IMR-90 (cell line): ENCODE data around the gene EMC8. TPM values are rescaled to one million over a fixed set of nuclear protein-coding genes. Genes with fewer than 3 reads are reported as not detected.

ENCODE experiments used
- ATAC-seq: fragments of 200-7000 bp; cut with Tn5 transposase; 2 replicates; pipeline ENCODE4 v1.9.1; 2020; ENCODE audit warnings: low read depth, mild to moderate bottlenecking, moderate library complexity
- BruUV-seq: library from RNA; stranded (reverse); fragments of 400-500 nt; replicated peaks from 2 replicates; lab custom pipeline; 2021; lab: Mats Ljungman, UMichigan
- CTCF ChIA-PET: fragments of 300-600 bp; formaldehyde crosslinking; extraction: SDS; loops from one replicate; lab custom pipeline; 2021; ENCODE audit warnings: antibody characterized with exemption; lab: Yijun Ruan, JAX
- POLR2A ChIA-PET: fragments of 300-600 bp; sonication (Branson Sonifier 250); formaldehyde crosslinking; loops from one replicate; lab custom pipeline; 2022; ENCODE audit warnings: antibody characterized with exemption; ENCODE audit not compliant: unreplicated experiment; lab: Charles Lee
- DNase-seq: peaks from one replicate; pipeline ENCODE4 v3.0.0; 2013
- H2AFZ ChIP-seq: replicated peaks from 2 replicates; pipeline ENCODE3; 2013; ENCODE audit warnings: low read length, mild to moderate bottlenecking; ENCODE audit not compliant: poor library complexity
- H2AK5ac ChIP-seq: 2 replicates; pipeline ENCODE4 v1.6.1; 2013; ENCODE audit warnings: low read depth, low read length, inconsistent platforms
- H2AK9ac ChIP-seq: replicated peaks from 2 replicates; pipeline ENCODE3; 2013; ENCODE audit warnings: mild to moderate bottlenecking, low read depth, low read length, moderate library complexity; ENCODE audit not compliant: poor library complexity
- H2BK120ac ChIP-seq: 2 replicates; pipeline ENCODE4 v1.6.1; 2013; ENCODE audit warnings: low read depth, low read length, inconsistent platforms
- H2BK15ac ChIP-seq: 3 replicates; pipeline ENCODE4 v1.6.1; 2013; ENCODE audit warnings: low read depth, low read length, inconsistent platforms
- H2BK20ac ChIP-seq: 2 replicates; pipeline ENCODE4 v1.6.1; 2013; ENCODE audit warnings: low read depth, mild to moderate bottlenecking, inconsistent platforms, low read length, moderate library complexity
- H2BK5ac ChIP-seq: 2 replicates; pipeline ENCODE4 v1.6.1; 2013; ENCODE audit warnings: mild to moderate bottlenecking, low read depth, low read length, inconsistent platforms; ENCODE audit not compliant: poor library complexity, severe bottlenecking
- H3K14ac ChIP-seq: replicated peaks from 2 replicates; pipeline ENCODE4 v1.6.1; 2013; ENCODE audit warnings: low read depth, low read length, inconsistent platforms
- H3K18ac ChIP-seq: 2 replicates; pipeline ENCODE4 v1.6.1; 2013; ENCODE audit warnings: low read depth, low read length, control low read depth
- H3K23ac ChIP-seq: 2 replicates; pipeline ENCODE4 v1.6.1; 2013; ENCODE audit warnings: low read depth, low read length, inconsistent platforms
- H3K27ac ChIP-seq: 2 replicates; pipeline ENCODE4 v1.5.1; 2013; ENCODE audit warnings: mild to moderate bottlenecking, control low read depth, low read length; ENCODE audit not compliant: insufficient read depth
- H3K27me3 ChIP-seq: 2 replicates; pipeline ENCODE4 v1.6.1; 2013; ENCODE audit warnings: low read length; ENCODE audit not compliant: control insufficient read depth, insufficient read depth
- H3K36me3 ChIP-seq: 2 replicates; pipeline ENCODE4 v1.6.1; 2013; ENCODE audit warnings: low read length, mixed read lengths; ENCODE audit not compliant: control insufficient read depth, insufficient read depth
- H3K4ac ChIP-seq: 2 replicates; pipeline ENCODE4 v1.6.1; 2013; ENCODE audit warnings: low read depth, low read length, inconsistent platforms
- H3K4me1 ChIP-seq: 2 replicates; pipeline ENCODE4 v1.6.1; 2013; ENCODE audit warnings: low read length, mixed read lengths; ENCODE audit not compliant: control insufficient read depth, insufficient read depth
- H3K4me2 ChIP-seq: 2 replicates; pipeline ENCODE4 v1.6.1; 2013; ENCODE audit warnings: low read depth, mild to moderate bottlenecking, control low read depth, low read length, moderate library complexity
- H3K4me3 ChIP-seq: 2 replicates; pipeline ENCODE4 v1.5.1; 2013; ENCODE audit warnings: low read depth, mild to moderate bottlenecking, control low read depth, low read length, moderate library complexity; ENCODE audit not compliant: insufficient read depth
- H3K56ac ChIP-seq: 2 replicates; pipeline ENCODE4 v1.6.1; 2013; ENCODE audit warnings: low read length, inconsistent platforms; ENCODE audit not compliant: insufficient read depth; ENCODE audit errors: extremely low read depth
- H3K79me1 ChIP-seq, 2 experiments: 2 replicates each; pipeline ENCODE4 v1.6.1; 2013; ENCODE audit warnings: low read length in 2 of 2, inconsistent platforms in 1 of 2, low read depth in 1 of 2
- H3K9ac ChIP-seq: 2 replicates; pipeline ENCODE4 v1.6.1; 2013; ENCODE audit warnings: low read depth, low read length, control low read depth
- H3K9me1 ChIP-seq: 2 replicates; pipeline ENCODE4 v1.6.1; 2013; ENCODE audit warnings: low read length, inconsistent platforms; ENCODE audit not compliant: insufficient read depth
- H3K9me3 ChIP-seq: 2 replicates; pipeline ENCODE4 v1.6.1; 2013; ENCODE audit warnings: low read length; ENCODE audit not compliant: control insufficient read depth, insufficient read depth
- H4K20me1 ChIP-seq: 2 replicates; pipeline ENCODE4 v1.6.1; 2013; ENCODE audit warnings: low read length, inconsistent platforms; ENCODE audit not compliant: insufficient read depth
- H4K5ac ChIP-seq: 2 replicates; pipeline ENCODE4 v1.6.1; 2013; ENCODE audit warnings: mild to moderate bottlenecking, low read depth, low read length, control low read depth
- H4K8ac ChIP-seq, 2 experiments: 2 replicates each; pipeline ENCODE4 v1.6.1; 2013; ENCODE audit warnings: low read depth in 2 of 2, low read length in 2 of 2, control low read depth in 1 of 2, inconsistent platforms in 1 of 2
- H4K91ac ChIP-seq: 2 replicates; pipeline ENCODE4 v1.6.1; 2013; ENCODE audit warnings: low read depth, low read length, inconsistent platforms; ENCODE audit not compliant: insufficient read depth
- BHLHE40 ChIP-seq: fragments of 150-350 bp; IDR thresholded peaks from 2 replicates; pipeline ENCODE4 v1.6.1; 2016; ENCODE audit warnings: mild to moderate bottlenecking, low read depth, low read length
- CEBPB ChIP-seq: IDR thresholded peaks from 2 replicates; pipeline ENCODE4 v1.6.1; 2012; ENCODE audit warnings: low read depth, low read length, improper control_type of control experiment
- CHD1 ChIP-seq: IDR thresholded peaks from 2 replicates; pipeline ENCODE4 v1.6.1; 2012; ENCODE audit warnings: low read depth, low read length, improper control_type of control experiment
- CTCF ChIP-seq: conservative IDR thresholded peaks from 2 replicates; pipeline ENCODE4 v1.5.1; 2012; ENCODE audit warnings: mild to moderate bottlenecking, low read depth, low read length, improper control_type of control experiment
- ELK1 ChIP-seq: fragments of 150-350 bp; IDR thresholded peaks from 2 replicates; pipeline ENCODE4 v1.6.1; 2016; ENCODE audit warnings: low read depth, mild to moderate bottlenecking, low read length, moderate library complexity, borderline replicate concordance
- FOS ChIP-seq: fragments of 150-350 bp; IDR thresholded peaks from 2 replicates; pipeline ENCODE4 v1.6.1; 2016; ENCODE audit warnings: low read depth, low read length
- MAFK ChIP-seq: IDR thresholded peaks from 2 replicates; pipeline ENCODE4 v1.6.1; 2012; ENCODE audit warnings: low read depth, low read length, improper control_type of control experiment
- MAZ ChIP-seq: IDR thresholded peaks from 2 replicates; pipeline ENCODE4 v1.6.1; 2012; ENCODE audit warnings: low read depth, mild to moderate bottlenecking, low read length, improper control_type of control experiment, moderate library complexity, borderline replicate concordance
- MXI1 ChIP-seq: IDR thresholded peaks from 2 replicates; pipeline ENCODE4 v1.6.1; 2012; ENCODE audit warnings: low read depth, mild to moderate bottlenecking, low read length, moderate library complexity, borderline replicate concordance
- POLR2A ChIP-seq: IDR thresholded peaks from 2 replicates; pipeline ENCODE4 v1.6.1; 2012; ENCODE audit warnings: mild to moderate bottlenecking, low read depth, low read length
- RAD21 ChIP-seq: IDR thresholded peaks from 2 replicates; pipeline ENCODE4 v1.6.1; 2012; ENCODE audit warnings: low read length, improper control_type of control experiment
- RCOR1 ChIP-seq: IDR thresholded peaks from 2 replicates; pipeline ENCODE4 v1.6.1; 2012; ENCODE audit warnings: mild to moderate bottlenecking, low read length, improper control_type of control experiment; ENCODE audit not compliant: insufficient replicate concordance
- SMC3 ChIP-seq: fragments of 150-350 bp; IDR thresholded peaks from 2 replicates; pipeline ENCODE4 v1.6.1; 2016; ENCODE audit warnings: low read depth, mild to moderate bottlenecking, antibody characterized with exemption, low read length, moderate library complexity
- WGBS, 2 experiments: methylation state at CpG; one replicate each; pipeline versions ENCODE4 v1.1.5 to v1.1.7; 2013; ENCODE audit warnings: missing lambda C conversion rate in 2 of 2; ENCODE audit not compliant: insufficient read length in 1 of 2; ENCODE audit errors: extremely low coverage in 2 of 2; 5-methylcytosine and 5-hydroxymethylcytosine counted together
- dilution Hi-C: fragments of 300-500 bp; cut with HindIII; formaldehyde crosslinking; loops from one replicate; pipeline ENCODE4 v1.14.3; 2018; ENCODE audit warnings: low sequenced_read_pairs; ENCODE audit not compliant: unreplicated experiment
- in situ Hi-C: fragments of 300-500 bp; cut with MboI; formaldehyde crosslinking; loops from 3 replicates; pipeline ENCODE4 v1.14.3; 2019; ENCODE audit warnings: low sequenced_read_pairs, inconsistent platforms, mixed read lengths
- intact Hi-C: fragments of 100-400 bp; cut with micrococcal nuclease; formaldehyde crosslinking; loops from 2 replicates; pipeline ENCODE4 v1.10.0; 2022
- polyA plus RNA-seq, 3 experiments: library from polyadenylated mRNA; depleted of rRNA; stranded (reverse); fragments of >200 nt; gene quantifications; 2 replicates each; pipeline ENCODE4 v1.2.3, GENCODE V29; 2012; ENCODE audit warnings: low replicate concordance in 1 of 3
- total RNA-seq: library from RNA; depleted of rRNA; stranded (reverse); fragments of >200 nt; gene quantifications from 2 replicates; pipeline ENCODE4 v1.2.3, GENCODE V29; 2012

The EMC8 gene
- total and polyA plus RNA-seq, 2 of the 4 experiments (the other 2 are of a cell fraction) = 23.7 to 48.9 TPM

GRCh38 chr16:85810097-85810741, 10.9 kb upstream of the EMC8 start:
- POLR2A ChIA-PET = no interaction called here
- TF ChIP-seq BHLHE40 (no peak), MAFK (no peak), CTCF (no peak), CHD1 (no peak), POLR2A (no peak), MAZ (no peak), FOS (no peak), RAD21 (no peak), SMC3 (no peak), MXI1 (no peak), CEBPB (no peak), RCOR1 (no peak), ELK1 (no peak)
- in situ Hi-C loops = loop anchor here (25.0 kb wide), 1 partner anchor 502 kb away; no protein-coding TSS in a partner anchor

More at GRCh38 chr16:85810097-85810741, 10.9 kb upstream of the EMC8 start:
- H4K8ac ChIP-seq = no peak overlapping the region
- peaks cover 10% of the 10 kb centered on the region; the same call in 1 of the 2 replicates for H4K20me1 ChIP-seq
- no peak overlapping the region for H3K18ac ChIP-seq
- ATAC-seq = no peak
- no peak overlapping the region for H3K56ac ChIP-seq
- H4K5ac ChIP-seq = no peak overlapping the region
- H3K4me1 ChIP-seq = no peaks in the 10 kb centered on the region
- H3K14ac ChIP-seq = no peak overlapping the region
- H3K4me3 ChIP-seq = no peak overlapping the region
- H2BK120ac ChIP-seq = no peak overlapping the region
- H3K9me3 ChIP-seq = no peaks in the 10 kb centered on the region
- H3K9ac ChIP-seq = no peak overlapping the region
- peaks cover 36% of the 10 kb centered on the region for H3K27me3 ChIP-seq
- no peaks in the 10 kb centered on the region; the same call in 1 of the 2 replicates for H3K9me1 ChIP-seq
- H3K79me1 ChIP-seq = peaks cover 3 to 14% of the 10 kb centered on the region in 2 experiments; a peak in 2 of 4 replicates
- H2BK20ac ChIP-seq = no peak overlapping the region
- H2AK9ac ChIP-seq = no peak overlapping the region
- intact Hi-C loops (no loop called here), dilution Hi-C loops (no loop called here)
- H3K36me3 ChIP-seq = peaks cover 17% of the 10 kb centered on the region
- no peak overlapping the region for H4K91ac ChIP-seq
- no peak overlapping the region for H3K4me2 ChIP-seq
- H3K4ac ChIP-seq = no peak overlapping the region
- H2BK15ac ChIP-seq = no peak overlapping the region
- no peak overlapping the region for H3K23ac ChIP-seq
- no peak for DNase-seq
- H2AFZ ChIP-seq = no peak overlapping the region
- H2AK5ac ChIP-seq = no peak overlapping the region
- CTCF ChIA-PET = interaction anchor here (1.9 kb wide), 1 partner anchor 9 kb away, joined by 7 read pairs; no protein-coding TSS in a partner anchor
- no TSS peak for BruUV-seq
- no peak overlapping the region for H3K27ac ChIP-seq
- H2BK5ac ChIP-seq = no peak overlapping the region
- WGBS, 2 experiments = 86% methylated on average over 3 of the region's 13 CpGs; no CpG with 5 or more reads in 1 of the 2 experiments
